Ramos (cell line): ENCODE measurements around the gene TDRD7.
"Not testable (repeated sequence)": the region's sequence is repeated elsewhere in the genome, so short reads cannot be mapped to it uniquely, and the experiment has no call there.

Source experiments
- in situ Hi-C: fragments of 300-500 bp; cut with MboI; formaldehyde crosslinking; loops from one replicate; pipeline ENCODE4 v1.14.3; 2022; ENCODE audit warnings: low sequenced_read_pairs; ENCODE audit not compliant: unreplicated experiment

TDRD7 gene

GRCh38 chr9:97470076-97470475 lies 58.2 kb downstream of the TDRD7 start:
- in situ Hi-C loops = no loop called here

- in situ Hi-C loops = no loop called here
Observed at GRCh38 chr9:97473717-97474116, 61.8 kb downstream of the TDRD7 start.

- in situ Hi-C loops = no loop called here
Observed at GRCh38 chr9:97474372-97474925, 62.6 kb downstream of the TDRD7 start.

GRCh38 chr9:97475059-97475458 lies 63.2 kb downstream of the TDRD7 start:
- in situ Hi-C loops = no loop called here

GRCh38 chr9:97478301-97478981 lies 66.5 kb downstream of the TDRD7 start:
- in situ Hi-C loops = no loop called here

GRCh38 chr9:97479496-97480159 lies 67.7 kb downstream of the TDRD7 start:
- in situ Hi-C loops = no loop called here

GRCh38 chr9:97480174-97480573 lies 68.3 kb downstream of the TDRD7 start:
- in situ Hi-C loops = no loop called here

- in situ Hi-C loops = no loop called here
Observed at GRCh38 chr9:97480749-97481148, 68.9 kb downstream of the TDRD7 start.

- in situ Hi-C loops = no loop called here
Observed at GRCh38 chr9:97484134-97484533, 72.2 kb downstream of the TDRD7 start.

GRCh38 chr9:97487107-97487506 lies 75.2 kb downstream of the TDRD7 start:
- in situ Hi-C loops = no loop called here

GRCh38 chr9:97487861-97488260 lies 76.0 kb downstream of the TDRD7 start:
- in situ Hi-C loops = no loop called here

- in situ Hi-C loops = no loop called here
Observed at GRCh38 chr9:97491216-97491999, 79.5 kb downstream of the TDRD7 start.

- in situ Hi-C loops = not testable (repeated sequence)
Observed at GRCh38 chr9:97497558-97498375, 85.9 kb downstream of the TDRD7 start.

- in situ Hi-C loops = not testable (repeated sequence)
Observed at GRCh38 chr9:97498846-97499245, 87.0 kb downstream of the TDRD7 start.

- in situ Hi-C loops = no loop called here
Observed at GRCh38 chr9:97500263-97500662, 88.4 kb downstream of the TDRD7 start.

- in situ Hi-C loops = no loop called here
Observed at GRCh38 chr9:97500765-97501176, 88.9 kb downstream of the TDRD7 start.

GRCh38 chr9:97501177-97501971 lies 89.5 kb downstream of the TDRD7 start, which contains the start of gene TMOD1:
Gene TMOD1 (plus strand): TSS chr9:97501666. CDS start chr9:97524189, 22,523 bp downstream.
- in situ Hi-C loops = no loop called here

GRCh38 chr9:97501972-97502221 lies 90.0 kb downstream of the TDRD7 start:
- in situ Hi-C loops = no loop called here

GRCh38 chr9:97502222-97502983 lies 90.5 kb downstream of the TDRD7 start:
- in situ Hi-C loops = no loop called here
